Measurements from ENCODE around the gene RCN1. TPM values are rescaled to one million over a fixed set of nuclear protein-coding genes. Genes with fewer than 3 reads are reported as not detected.
"Not testable (repeated sequence)": the region's sequence is repeated elsewhere in the genome, so short reads cannot be mapped to it uniquely, and the experiment has no call there.

Gene RCN1
- total RNA-seq, 1 donor from 2014 or later: 201 TPM

DNA sequence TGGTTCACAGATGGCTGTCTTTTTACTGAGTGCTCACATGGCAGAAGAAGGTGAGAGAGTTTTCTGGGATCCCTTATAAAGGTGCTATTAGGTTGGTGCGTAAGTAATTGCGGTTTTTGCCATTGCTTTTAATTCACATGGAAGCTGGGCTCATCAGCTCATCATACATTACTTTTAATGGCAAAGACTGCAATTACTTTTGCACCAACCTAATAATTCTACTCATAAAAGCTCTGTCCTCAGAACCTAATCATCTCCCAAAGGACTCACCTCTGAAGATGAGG, 23.0 kb downstream of the RCN1 start:
- H3K4me1 Mint-ChIP-seq (ENCODE audit: low read depth): peaks cover 21% of the 10 kb centered on the region
- no peak overlapping the region for H3K4me3 Mint-ChIP-seq (ENCODE audit: low read depth)
- H3K9me3 Mint-ChIP-seq (ENCODE audit: low read depth): no peaks in the 10 kb centered on the region
- TF ChIP-seq, protein P1, sequence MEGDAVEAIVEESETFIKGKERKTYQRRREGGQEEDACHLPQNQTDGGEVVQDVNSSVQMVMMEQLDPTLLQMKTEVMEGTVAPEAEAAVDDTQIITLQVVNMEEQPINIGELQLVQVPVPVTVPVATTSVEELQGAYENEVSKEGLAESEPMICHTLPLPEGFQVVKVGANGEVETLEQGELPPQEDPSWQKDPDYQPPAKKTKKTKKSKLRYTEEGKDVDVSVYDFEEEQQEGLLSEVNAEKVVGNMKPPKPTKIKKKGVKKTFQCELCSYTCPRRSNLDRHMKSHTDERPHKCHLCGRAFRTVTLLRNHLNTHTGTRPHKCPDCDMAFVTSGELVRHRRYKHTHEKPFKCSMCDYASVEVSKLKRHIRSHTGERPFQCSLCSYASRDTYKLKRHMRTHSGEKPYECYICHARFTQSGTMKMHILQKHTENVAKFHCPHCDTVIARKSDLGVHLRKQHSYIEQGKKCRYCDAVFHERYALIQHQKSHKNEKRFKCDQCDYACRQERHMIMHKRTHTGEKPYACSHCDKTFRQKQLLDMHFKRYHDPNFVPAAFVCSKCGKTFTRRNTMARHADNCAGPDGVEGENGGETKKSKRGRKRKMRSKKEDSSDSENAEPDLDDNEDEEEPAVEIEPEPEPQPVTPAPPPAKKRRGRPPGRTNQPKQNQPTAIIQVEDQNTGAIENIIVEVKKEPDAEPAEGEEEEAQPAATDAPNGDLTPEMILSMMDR (IDR thresholded peaks at IDR 0.05; ENCODE audit: unreplicated experiment): no peak
- no peaks in the 10 kb centered on the region for H3K36me3 Mint-ChIP-seq (ENCODE audit: insufficient read depth)
- peaks cover 34% of the 10 kb centered on the region for H3K27me3 Mint-ChIP-seq
- no peak for DNase-seq (ENCODE audit: low spot score, unreplicated experiment)
- no peak overlapping the region for H3K27ac Mint-ChIP-seq

DNA sequence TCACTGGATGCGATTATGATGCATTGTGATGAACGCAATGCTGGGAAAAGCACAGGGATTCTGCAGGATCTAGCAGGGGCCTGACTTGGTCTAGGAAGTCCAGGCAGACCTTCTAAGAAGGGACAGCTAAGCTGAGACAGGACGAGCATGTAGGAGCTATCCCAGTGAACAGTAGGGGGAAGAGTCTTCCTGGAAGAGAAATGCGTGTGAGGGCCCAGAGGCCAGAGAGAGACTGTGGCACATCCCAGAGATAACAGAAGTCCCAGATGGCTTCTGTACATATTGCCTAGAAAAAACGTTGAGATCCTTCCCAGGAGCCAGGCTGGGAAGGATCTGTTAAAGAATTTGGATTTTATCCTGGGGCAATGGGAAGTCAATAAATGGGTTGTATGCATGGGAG, 24.6 kb downstream of the RCN1 start:
- TF ChIP-seq, protein P1 (IDR thresholded peaks at IDR 0.05; ENCODE audit: unreplicated experiment): no peak

DNA sequence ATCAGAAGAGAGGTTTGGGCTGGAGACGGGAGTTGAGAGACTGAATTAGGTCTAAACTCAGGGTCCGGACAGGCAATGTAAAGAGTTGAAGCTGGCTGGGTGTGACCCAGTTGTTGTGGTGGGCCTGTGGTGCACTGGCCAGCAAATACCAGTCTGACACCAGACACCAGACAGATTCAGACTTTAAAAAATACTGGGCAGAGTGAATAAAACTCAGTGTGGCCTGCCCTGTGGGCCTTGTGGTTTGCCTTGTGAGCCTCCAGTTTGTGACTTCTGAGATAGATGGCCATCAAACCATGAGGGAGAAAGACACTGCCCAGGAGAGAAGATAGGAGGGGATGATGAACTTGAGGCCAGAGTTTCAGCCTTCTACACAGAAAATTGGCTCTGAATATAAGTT, 25.8 kb downstream of the RCN1 start:
- H3K36me3 Mint-ChIP-seq (ENCODE audit: insufficient read depth): no peaks in the 10 kb centered on the region
- no peak overlapping the region for H3K4me3 Mint-ChIP-seq (ENCODE audit: low read depth)
- TF ChIP-seq, protein P1 (IDR thresholded peaks at IDR 0.05; ENCODE audit: unreplicated experiment): no peak
- H3K27ac Mint-ChIP-seq: no peak overlapping the region
- no peak for DNase-seq (ENCODE audit: low spot score, unreplicated experiment)
- H3K27me3 Mint-ChIP-seq: peaks cover 35% of the 10 kb centered on the region
- peaks cover 11% of the 10 kb centered on the region for H3K4me1 Mint-ChIP-seq (ENCODE audit: low read depth)
- H3K9me3 Mint-ChIP-seq (ENCODE audit: low read depth): no peaks in the 10 kb centered on the region

More for the DNA sequence above, 24.6 kb downstream of the RCN1 start:
- H3K27me3 Mint-ChIP-seq: peaks cover 34% of the 10 kb centered on the region
- H3K36me3 Mint-ChIP-seq (ENCODE audit: insufficient read depth): no peaks in the 10 kb centered on the region
- peaks cover 16% of the 10 kb centered on the region for H3K4me1 Mint-ChIP-seq (ENCODE audit: low read depth)
- H3K27ac Mint-ChIP-seq: no peak overlapping the region
- H3K9me3 Mint-ChIP-seq (ENCODE audit: low read depth): no peaks in the 10 kb centered on the region
- H3K4me3 Mint-ChIP-seq (ENCODE audit: low read depth): no peak overlapping the region
- DNase-seq (ENCODE audit: low spot score, unreplicated experiment): no peak

DNA sequence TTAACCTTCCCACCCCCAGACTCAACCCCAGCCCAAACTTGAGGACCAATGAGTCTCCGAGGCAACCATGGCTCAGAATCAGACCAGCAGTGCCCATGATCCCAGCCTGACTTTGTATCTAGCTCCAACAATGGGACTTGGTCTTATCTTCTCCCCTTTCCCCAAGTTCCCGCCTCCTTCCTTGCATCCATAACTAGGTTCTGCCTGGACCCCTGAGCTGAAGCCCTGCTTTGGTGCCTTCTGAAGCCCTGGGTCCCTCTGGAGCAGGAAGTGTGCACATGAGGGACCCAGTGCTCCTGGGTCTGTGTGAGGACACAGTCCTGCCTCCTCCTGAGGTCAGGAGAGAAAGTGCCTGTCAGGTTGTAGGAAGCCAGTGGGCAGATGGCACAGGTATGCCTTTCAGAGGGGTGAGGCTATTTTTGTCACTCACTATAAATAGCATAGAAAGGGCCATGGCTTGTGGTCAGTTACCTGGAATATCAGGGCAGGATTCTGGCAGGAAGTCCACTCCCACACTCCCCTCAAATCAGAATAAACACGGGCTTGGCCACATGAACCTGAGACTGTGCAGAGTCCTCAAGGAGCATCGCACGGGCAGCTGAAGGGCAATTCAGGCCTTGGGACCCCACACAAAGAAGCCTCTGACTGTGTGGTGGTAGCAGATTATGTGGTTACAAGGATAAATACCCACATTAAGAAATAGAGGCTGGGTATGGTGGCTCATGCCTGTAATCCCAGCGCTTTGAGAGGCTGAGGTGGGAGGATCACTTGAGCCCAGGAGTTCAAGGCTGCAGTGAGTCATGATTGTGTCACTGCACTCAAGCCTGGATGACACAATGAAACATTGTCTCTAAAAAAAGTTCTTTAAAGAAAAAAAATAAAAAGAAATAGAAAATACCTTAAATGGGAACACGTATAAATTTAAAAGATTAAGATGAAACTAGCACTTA, 27.4 kb downstream of the RCN1 start:
- no peaks in the 10 kb centered on the region for H3K9me3 Mint-ChIP-seq (ENCODE audit: low read depth)
- H3K4me3 Mint-ChIP-seq (ENCODE audit: low read depth): no peak overlapping the region

DNA sequence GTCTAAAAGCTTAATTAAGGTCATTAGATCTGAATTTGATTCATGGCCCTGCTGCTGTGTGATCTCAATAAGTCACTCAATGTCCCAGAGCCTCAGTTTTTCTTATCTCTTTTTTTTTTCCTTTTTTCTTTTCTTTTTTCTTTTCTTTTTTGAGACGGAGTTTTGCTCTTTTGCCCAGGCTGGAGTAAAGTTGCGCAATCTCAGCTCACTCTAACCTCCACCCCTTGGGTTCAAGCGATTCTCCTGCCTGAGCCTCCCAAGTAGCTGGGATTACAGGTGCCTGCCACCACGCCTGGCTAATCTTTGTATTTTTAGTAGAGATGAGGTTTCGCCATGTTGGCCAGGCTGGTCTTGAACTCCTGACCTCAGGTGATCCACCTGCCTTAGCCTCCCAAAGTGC, 28.3 kb downstream of the RCN1 start:
- not testable (repeated sequence) for DNase-seq (ENCODE audit: low spot score, unreplicated experiment); H3K4me1 Mint-ChIP-seq (ENCODE audit: low read depth); H3K27ac Mint-ChIP-seq; H3K36me3 Mint-ChIP-seq (ENCODE audit: insufficient read depth); H3K4me3 Mint-ChIP-seq (ENCODE audit: low read depth); H3K9me3 Mint-ChIP-seq (ENCODE audit: low read depth)
- H3K27me3 Mint-ChIP-seq: peaks cover 30% of the 10 kb centered on the region

More for the DNA sequence above, 27.4 kb downstream of the RCN1 start:
- TF ChIP-seq, protein P1 (IDR thresholded peaks at IDR 0.05; ENCODE audit: unreplicated experiment): no peak
- no peak for DNase-seq (ENCODE audit: low spot score, unreplicated experiment)
- Mint-ChIP-seq H3K36me3 (ENCODE audit: insufficient read depth) (no peaks in the 10 kb centered on the region), H3K27me3 (peaks cover 35% of the 10 kb centered on the region), H3K27ac (no peak overlapping the region), H3K4me1 (ENCODE audit: low read depth) (peaks cover 5% of the 10 kb centered on the region)

DNA sequence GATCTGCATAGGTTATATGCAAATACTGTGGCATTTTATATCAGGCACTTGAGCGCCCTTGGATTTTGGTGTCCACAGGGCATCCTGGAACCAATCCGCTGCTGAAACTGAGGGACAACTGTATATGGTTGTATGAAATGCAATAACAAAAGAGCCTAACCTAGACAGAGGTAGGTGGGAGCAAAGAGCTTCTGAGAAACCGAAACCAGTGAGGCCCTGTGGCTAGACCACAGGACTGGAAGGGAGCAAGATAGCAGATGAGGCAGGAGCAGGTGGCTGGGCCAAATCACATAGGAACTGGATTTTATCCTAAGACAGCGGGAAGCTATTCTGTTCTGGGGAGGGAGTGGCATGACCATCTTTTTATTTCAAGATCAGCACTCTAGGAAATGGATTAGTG, 30.1 kb downstream of the RCN1 start:
- Mint-ChIP-seq H3K27me3 (peaks cover 22% of the 10 kb centered on the region), H3K36me3 (ENCODE audit: insufficient read depth) (no peaks in the 10 kb centered on the region), H3K27ac (no peak overlapping the region), H3K4me3 (ENCODE audit: low read depth) (no peak overlapping the region), H3K4me1 (ENCODE audit: low read depth) (no peaks in the 10 kb centered on the region), H3K9me3 (ENCODE audit: low read depth) (no peaks in the 10 kb centered on the region)
- DNase-seq (ENCODE audit: low spot score, unreplicated experiment): no peak
- TF ChIP-seq, protein P1 (IDR thresholded peaks at IDR 0.05; ENCODE audit: unreplicated experiment): no peak

Data from progenitor cell of endocrine pancreas (in vitro differentiated cells).